ENCODE data around the gene FUCA1.

FUCA1 gene

DNA sequence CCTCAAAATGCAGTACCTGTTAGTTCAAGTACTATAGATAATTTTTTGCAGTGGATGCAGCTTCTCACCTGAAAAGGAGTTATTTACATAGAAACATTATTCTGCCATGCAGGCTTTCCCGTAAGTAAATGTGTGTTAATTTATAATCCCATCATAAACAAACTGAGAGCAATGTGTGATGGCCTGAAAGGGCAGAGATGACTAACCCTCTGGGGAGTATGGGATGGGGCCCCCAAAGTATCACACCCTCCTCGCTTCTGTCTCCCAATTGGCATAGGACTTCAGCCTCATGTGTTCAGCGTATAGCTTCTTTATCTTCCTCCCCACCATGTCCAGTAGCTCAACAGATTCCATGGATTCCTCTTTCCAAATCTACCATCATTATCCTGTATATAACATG lies 50.5 kb downstream of the FUCA1 start:
- Histone ChIP-seq H3K4me3 (replicated peaks; ENCODE audit: insufficient read depth, low read length) (no peak overlapping the region), H3K27me3 (ENCODE audit: insufficient read depth, poor library complexity, severe bottlenecking) (no peaks in the 10 kb centered on the region), H3K27ac (replicated peaks) (peak overlapping the region; percentile 42)
- TF ChIP-seq GABPA (IDR thresholded peaks at IDR 0.05; ENCODE audit: low read depth) (no peak), SPI1 (IDR thresholded peaks at IDR 0.05; ENCODE audit: borderline replicate concordance, low read depth) (no peak), POLR2AphosphoS5 (IDR thresholded peaks at IDR 0.05; ENCODE audit: low read depth) (no peak)
- TF ChIP-seq, protein P1, sequence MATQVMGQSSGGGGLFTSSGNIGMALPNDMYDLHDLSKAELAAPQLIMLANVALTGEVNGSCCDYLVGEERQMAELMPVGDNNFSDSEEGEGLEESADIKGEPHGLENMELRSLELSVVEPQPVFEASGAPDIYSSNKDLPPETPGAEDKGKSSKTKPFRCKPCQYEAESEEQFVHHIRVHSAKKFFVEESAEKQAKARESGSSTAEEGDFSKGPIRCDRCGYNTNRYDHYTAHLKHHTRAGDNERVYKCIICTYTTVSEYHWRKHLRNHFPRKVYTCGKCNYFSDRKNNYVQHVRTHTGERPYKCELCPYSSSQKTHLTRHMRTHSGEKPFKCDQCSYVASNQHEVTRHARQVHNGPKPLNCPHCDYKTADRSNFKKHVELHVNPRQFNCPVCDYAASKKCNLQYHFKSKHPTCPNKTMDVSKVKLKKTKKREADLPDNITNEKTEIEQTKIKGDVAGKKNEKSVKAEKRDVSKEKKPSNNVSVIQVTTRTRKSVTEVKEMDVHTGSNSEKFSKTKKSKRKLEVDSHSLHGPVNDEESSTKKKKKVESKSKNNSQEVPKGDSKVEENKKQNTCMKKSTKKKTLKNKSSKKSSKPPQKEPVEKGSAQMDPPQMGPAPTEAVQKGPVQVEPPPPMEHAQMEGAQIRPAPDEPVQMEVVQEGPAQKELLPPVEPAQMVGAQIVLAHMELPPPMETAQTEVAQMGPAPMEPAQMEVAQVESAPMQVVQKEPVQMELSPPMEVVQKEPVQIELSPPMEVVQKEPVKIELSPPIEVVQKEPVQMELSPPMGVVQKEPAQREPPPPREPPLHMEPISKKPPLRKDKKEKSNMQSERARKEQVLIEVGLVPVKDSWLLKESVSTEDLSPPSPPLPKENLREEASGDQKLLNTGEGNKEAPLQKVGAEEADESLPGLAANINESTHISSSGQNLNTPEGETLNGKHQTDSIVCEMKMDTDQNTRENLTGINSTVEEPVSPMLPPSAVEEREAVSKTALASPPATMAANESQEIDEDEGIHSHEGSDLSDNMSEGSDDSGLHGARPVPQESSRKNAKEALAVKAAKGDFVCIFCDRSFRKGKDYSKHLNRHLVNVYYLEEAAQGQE (IDR thresholded peaks at IDR 0.05; ENCODE audit: insufficient replicate concordance, low read depth), result no peak
- TF ChIP-seq, protein P2, sequence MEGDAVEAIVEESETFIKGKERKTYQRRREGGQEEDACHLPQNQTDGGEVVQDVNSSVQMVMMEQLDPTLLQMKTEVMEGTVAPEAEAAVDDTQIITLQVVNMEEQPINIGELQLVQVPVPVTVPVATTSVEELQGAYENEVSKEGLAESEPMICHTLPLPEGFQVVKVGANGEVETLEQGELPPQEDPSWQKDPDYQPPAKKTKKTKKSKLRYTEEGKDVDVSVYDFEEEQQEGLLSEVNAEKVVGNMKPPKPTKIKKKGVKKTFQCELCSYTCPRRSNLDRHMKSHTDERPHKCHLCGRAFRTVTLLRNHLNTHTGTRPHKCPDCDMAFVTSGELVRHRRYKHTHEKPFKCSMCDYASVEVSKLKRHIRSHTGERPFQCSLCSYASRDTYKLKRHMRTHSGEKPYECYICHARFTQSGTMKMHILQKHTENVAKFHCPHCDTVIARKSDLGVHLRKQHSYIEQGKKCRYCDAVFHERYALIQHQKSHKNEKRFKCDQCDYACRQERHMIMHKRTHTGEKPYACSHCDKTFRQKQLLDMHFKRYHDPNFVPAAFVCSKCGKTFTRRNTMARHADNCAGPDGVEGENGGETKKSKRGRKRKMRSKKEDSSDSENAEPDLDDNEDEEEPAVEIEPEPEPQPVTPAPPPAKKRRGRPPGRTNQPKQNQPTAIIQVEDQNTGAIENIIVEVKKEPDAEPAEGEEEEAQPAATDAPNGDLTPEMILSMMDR (IDR thresholded peaks at IDR 0.05; ENCODE audit: insufficient read depth, low read length), result no peak
- DNase-seq (ENCODE audit: low read depth in 1 of 2, low spot score in 1 of 2), result no peak

DNA sequence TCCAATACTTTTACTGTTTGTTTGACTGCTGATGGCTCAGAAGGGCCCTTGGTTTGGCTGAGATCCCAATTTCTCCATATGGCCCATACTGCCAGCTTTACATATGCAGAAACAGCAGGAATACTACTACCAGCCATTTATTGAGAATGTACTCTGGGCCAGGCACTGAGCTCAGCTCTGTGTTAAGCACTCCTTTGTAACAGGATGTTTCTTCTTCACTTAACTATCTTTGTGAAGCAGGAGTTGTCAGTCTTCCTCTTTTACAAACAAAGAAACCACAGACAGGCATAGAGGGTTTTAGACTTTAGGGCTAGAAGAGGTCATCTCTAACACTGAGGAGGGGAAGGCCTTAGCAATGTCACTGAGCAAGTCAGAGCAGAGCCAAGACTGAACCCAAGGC lies 51.2 kb downstream of the FUCA1 start:
- Histone ChIP-seq H3K4me3 (replicated peaks; ENCODE audit: insufficient read depth, low read length) (no peak overlapping the region), H3K27me3 (ENCODE audit: insufficient read depth, poor library complexity, severe bottlenecking) (no peaks in the 10 kb centered on the region), H3K27ac (replicated peaks) (peak overlapping the region; percentile 42)
- TF ChIP-seq, protein P2 (IDR thresholded peaks at IDR 0.05; ENCODE audit: insufficient read depth, low read length), result no peak
- TF ChIP-seq POLR2AphosphoS5 (IDR thresholded peaks at IDR 0.05; ENCODE audit: low read depth) (no peak), SPI1 (IDR thresholded peaks at IDR 0.05; ENCODE audit: borderline replicate concordance, low read depth) (peak; percentile 87)
- DNase-seq (ENCODE audit: low read depth in 1 of 2, low spot score in 1 of 2), result peak in 1 of 2 experiments; percentile 47

DNA sequence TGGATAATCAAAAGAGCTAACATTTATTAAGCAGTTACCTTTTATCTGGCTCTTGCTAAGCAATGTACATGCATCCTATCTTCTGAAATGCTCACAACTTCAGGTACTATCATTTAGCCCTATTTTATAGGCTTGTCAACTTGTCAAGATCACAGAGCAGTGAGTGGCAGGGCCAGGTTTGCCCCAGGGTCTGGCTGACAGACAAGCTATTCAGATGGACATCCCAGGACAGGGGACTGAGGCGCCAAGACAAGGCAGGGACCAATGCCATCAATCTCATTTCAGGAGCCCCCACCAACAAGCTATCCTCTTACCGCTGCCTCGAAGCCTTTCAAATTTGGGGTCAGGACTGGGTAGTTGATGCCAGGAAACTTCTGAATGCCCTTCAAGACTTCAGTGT lies 51.7 kb downstream of the FUCA1 start:
- Histone ChIP-seq H3K4me3 (replicated peaks; ENCODE audit: insufficient read depth, low read length) (no peak overlapping the region), H3K27me3 (ENCODE audit: insufficient read depth, poor library complexity, severe bottlenecking) (no peaks in the 10 kb centered on the region), H3K27ac (replicated peaks) (peak overlapping the region; percentile 42)
- TF ChIP-seq, protein P1 (IDR thresholded peaks at IDR 0.05; ENCODE audit: insufficient replicate concordance, low read depth), result no peak
- no peak for TF ChIP-seq POLR2AphosphoS5 (IDR thresholded peaks at IDR 0.05; ENCODE audit: low read depth)
- no peak for TF ChIP-seq SPI1 (IDR thresholded peaks at IDR 0.05; ENCODE audit: borderline replicate concordance, low read depth)
- no peak for TF ChIP-seq GABPA (IDR thresholded peaks at IDR 0.05; ENCODE audit: low read depth)
- TF ChIP-seq, protein P2 (IDR thresholded peaks at IDR 0.05; ENCODE audit: insufficient read depth, low read length), result no peak
- DNase-seq (ENCODE audit: low read depth in 1 of 2, low spot score in 1 of 2), result no peak

DNA sequence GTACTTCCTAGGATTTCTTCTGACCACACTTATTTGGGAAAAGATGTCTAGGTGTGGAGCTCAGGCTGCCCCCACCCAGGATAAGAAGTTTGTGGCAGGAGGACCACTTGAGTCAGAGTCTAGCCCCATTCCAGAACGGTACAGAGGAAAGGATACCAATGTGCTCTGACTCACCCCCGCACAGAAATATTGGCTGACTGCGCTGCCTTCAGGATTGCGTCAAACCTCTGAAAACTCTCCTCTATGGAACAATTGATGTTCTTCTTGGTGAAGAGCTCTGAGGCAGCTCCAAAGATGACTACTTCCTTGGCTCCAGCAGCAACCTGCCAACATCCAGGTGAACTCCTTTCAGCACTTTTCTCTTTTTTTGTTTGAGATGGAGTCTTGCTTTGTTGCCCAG lies 54.1 kb downstream of the FUCA1 start:
- TF ChIP-seq, protein P1 (IDR thresholded peaks at IDR 0.05; ENCODE audit: insufficient replicate concordance, low read depth), result no peak
- no peak for TF ChIP-seq POLR2AphosphoS5 (IDR thresholded peaks at IDR 0.05; ENCODE audit: low read depth)
- TF ChIP-seq, protein P2 (IDR thresholded peaks at IDR 0.05; ENCODE audit: insufficient read depth, low read length), result no peak
- TF ChIP-seq GABPA (IDR thresholded peaks at IDR 0.05; ENCODE audit: low read depth), result no peak
- TF ChIP-seq SPI1 (IDR thresholded peaks at IDR 0.05; ENCODE audit: borderline replicate concordance, low read depth), result no peak
- Histone ChIP-seq H3K27me3 (ENCODE audit: insufficient read depth, poor library complexity, severe bottlenecking) (no peaks in the 10 kb centered on the region), H3K27ac (replicated peaks) (no peak overlapping the region), H3K4me3 (replicated peaks; ENCODE audit: insufficient read depth, low read length) (no peak overlapping the region)
- DNase-seq (ENCODE audit: low read depth in 1 of 2, low spot score in 1 of 2), result no peak
